Breast epithelium (tissue), 4 donors: ENCODE data around the gene GDF10. TPM values are rescaled to one million over a fixed set of nuclear protein-coding genes. Genes with fewer than 3 reads are reported as not detected.

Experiments used
- DNase-seq, 2 donors: peaks; one replicate each; pipeline ENCODE4 v3.0.0-alpha.2; 2019; ENCODE audit warnings: low spot score in 2 of 2
- H3K27ac ChIP-seq, 2 donors: fragments of 200-600 bp; sonication (generic) in 1 of 2; one replicate each; pipeline ENCODE4 v1.5.1; 2016 to 2019; ENCODE audit warnings: mild to moderate bottlenecking in 1 of 2
- H3K27me3 ChIP-seq, 2 donors: fragments of 200-600 bp; sonication (generic) in 1 of 2; one replicate each; pipeline versions ENCODE4 v1.5.1 to v1.6.0; 2017 to 2019; ENCODE audit warnings: control low read depth in 1 of 2, mild to moderate bottlenecking in 1 of 2
- H3K36me3 ChIP-seq: fragments of 200-600 bp; one replicate; pipeline ENCODE4 v1.5.1; 2019
- H3K4me1 ChIP-seq, 2 donors: fragments of 200-600 bp; sonication (generic); one replicate each; pipeline ENCODE4 v1.5.1; 2016 to 2019; ENCODE audit warnings: control low read depth in 1 of 2
- H3K4me3 ChIP-seq, 3 donors: fragments of 200-600 bp; sonication (generic); 1 replicate in 2 of 3; 2 replicates in 1 of 3; pipeline ENCODE4 v1.5.1; 2016 to 2019; ENCODE audit warnings: mild to moderate bottlenecking in 3 of 3, moderate library complexity in 2 of 3
- H3K9me3 ChIP-seq, 2 donors: fragments of 200-600 bp; sonication (generic) in 1 of 2; one replicate each; pipeline ENCODE4 v1.5.1; 2016 to 2019; ENCODE audit warnings: control low read depth in 1 of 2
- POLR2A ChIP-seq: fragments of 450-650 bp; IDR thresholded peaks from one replicate; pipeline ENCODE4 v1.6.1; 2016; ENCODE audit warnings: antibody characterized with exemption, mild to moderate bottlenecking, moderate library complexity
- POLR2AphosphoS5 ChIP-seq, 3 donors: sonication (generic); formaldehyde crosslinking; IDR thresholded peaks; one replicate each; pipeline ENCODE4 v1.6.1; 2017; ENCODE audit warnings: antibody characterized with exemption in 3 of 3
- intact Hi-C: fragments of 100-400 bp; cut with DNase I; formaldehyde crosslinking; loops from one replicate; pipeline ENCODE4 v1.15.1; 2023; ENCODE audit warnings: low total_unique reads
- total RNA-seq, 3 donors: library from RNA; depleted of rRNA; stranded (reverse); fragments of >200 nt; gene quantifications; one replicate each; pipeline ENCODE4 v1.1.0, GENCODE V29; 2016
- TF ChIP-seq, protein P1 (sequence below), 3 donors: fragments of 450-650 bp; IDR thresholded peaks; one replicate each; pipeline ENCODE4 v1.5.1; 2016 to 2017; ENCODE audit warnings: antibody characterized with exemption in 3 of 3, mild to moderate bottlenecking in 3 of 3, moderate library complexity in 3 of 3

GDF10 gene
- total RNA-seq, 3 donors from 2014 or later = 2.0 to 12.3 (median 2.0) TPM

DNA sequence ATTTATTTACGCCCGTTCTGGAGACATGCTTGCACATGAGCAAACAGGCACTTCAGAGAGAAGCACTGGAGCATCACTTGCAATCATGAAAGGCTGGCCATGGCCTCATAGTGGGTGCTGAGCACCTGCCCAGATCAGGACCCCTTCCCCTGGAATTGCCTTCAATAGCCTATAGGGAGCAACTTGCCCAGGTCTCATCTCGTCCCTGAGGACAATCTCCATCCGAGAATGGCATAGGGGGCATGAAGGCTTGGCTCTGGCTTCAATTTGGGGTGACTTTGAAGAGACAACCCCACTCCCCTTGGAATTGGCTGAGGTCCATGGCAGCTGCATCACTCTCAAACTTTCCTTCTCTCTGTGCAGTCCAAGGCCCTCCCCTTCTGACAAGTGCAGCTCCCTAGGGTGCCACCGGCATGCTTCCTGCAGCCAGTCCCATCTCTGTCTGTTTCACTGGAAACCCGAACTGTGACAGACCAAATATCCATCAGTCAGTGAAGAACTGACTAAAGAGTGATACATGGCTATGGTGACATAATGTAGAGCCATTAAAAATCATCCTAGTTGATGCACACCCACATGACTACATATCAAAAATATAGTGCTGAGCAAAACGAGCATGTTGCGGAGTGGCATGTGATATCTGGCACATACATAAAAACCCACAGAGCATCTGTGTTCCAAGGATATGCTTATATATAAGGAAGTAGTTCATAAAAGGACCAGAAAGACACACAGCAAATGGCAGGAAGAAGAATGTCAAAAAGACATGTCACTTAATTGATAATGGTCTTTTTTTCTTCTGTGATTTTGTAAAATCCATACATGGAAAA, 34.7 kb downstream of the GDF10 start:
- intact Hi-C loops = no loop called here
- DNase-seq = no peak
- no peaks in the 10 kb centered on the region for H3K27me3 ChIP-seq
- no peak overlapping the region for H3K27ac ChIP-seq
- H3K9me3 ChIP-seq = no peaks in the 10 kb centered on the region
- H3K36me3 ChIP-seq = no peaks in the 10 kb centered on the region
- no peak overlapping the region for H3K4me3 ChIP-seq
- TF ChIP-seq, protein P1, sequence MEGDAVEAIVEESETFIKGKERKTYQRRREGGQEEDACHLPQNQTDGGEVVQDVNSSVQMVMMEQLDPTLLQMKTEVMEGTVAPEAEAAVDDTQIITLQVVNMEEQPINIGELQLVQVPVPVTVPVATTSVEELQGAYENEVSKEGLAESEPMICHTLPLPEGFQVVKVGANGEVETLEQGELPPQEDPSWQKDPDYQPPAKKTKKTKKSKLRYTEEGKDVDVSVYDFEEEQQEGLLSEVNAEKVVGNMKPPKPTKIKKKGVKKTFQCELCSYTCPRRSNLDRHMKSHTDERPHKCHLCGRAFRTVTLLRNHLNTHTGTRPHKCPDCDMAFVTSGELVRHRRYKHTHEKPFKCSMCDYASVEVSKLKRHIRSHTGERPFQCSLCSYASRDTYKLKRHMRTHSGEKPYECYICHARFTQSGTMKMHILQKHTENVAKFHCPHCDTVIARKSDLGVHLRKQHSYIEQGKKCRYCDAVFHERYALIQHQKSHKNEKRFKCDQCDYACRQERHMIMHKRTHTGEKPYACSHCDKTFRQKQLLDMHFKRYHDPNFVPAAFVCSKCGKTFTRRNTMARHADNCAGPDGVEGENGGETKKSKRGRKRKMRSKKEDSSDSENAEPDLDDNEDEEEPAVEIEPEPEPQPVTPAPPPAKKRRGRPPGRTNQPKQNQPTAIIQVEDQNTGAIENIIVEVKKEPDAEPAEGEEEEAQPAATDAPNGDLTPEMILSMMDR (IDR thresholded peaks at IDR 0.05) = no peak
- no peak for TF ChIP-seq POLR2AphosphoS5 (IDR thresholded peaks at IDR 0.05)
- no peak for TF ChIP-seq POLR2A
- no peaks in the 10 kb centered on the region for H3K4me1 ChIP-seq

DNA sequence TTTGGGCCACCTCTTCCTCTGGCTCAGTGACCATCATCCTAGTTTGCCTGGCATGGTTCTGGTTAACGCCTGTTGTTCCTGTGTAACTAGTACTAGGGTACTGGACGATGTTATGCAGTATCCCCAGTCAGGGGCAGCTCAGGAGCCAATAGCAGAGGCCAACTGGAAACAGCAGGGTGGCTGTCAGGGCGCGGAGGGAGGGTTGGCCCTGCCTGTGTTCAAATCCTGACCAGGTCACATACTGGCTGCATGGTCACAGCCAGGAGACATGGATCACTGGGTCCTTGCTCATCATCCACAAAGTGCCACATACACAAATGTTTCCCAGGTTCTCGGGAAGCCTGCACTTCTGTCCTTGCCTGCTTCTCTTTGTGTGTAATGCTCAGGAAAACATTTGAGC, 35.9 kb downstream of the GDF10 start:
- H3K4me1 ChIP-seq = no peaks in the 10 kb centered on the region
- intact Hi-C loops = no loop called here
- DNase-seq = no peak
- TF ChIP-seq POLR2A (no peak), POLR2AphosphoS5 (IDR thresholded peaks at IDR 0.05) (no peak)
- TF ChIP-seq, protein P1 (IDR thresholded peaks at IDR 0.05) = no peak
- no peaks in the 10 kb centered on the region for H3K9me3 ChIP-seq
- H3K4me3 ChIP-seq = no peak overlapping the region
- H3K36me3 ChIP-seq = no peaks in the 10 kb centered on the region
- H3K27me3 ChIP-seq = no peaks in the 10 kb centered on the region
- no peak overlapping the region for H3K27ac ChIP-seq

- no peaks in the 10 kb centered on the region for H3K27me3 ChIP-seq
- no peaks in the 10 kb centered on the region for H3K4me1 ChIP-seq
- no peak overlapping the region for H3K4me3 ChIP-seq
- intact Hi-C loops = no loop called here
- no peaks in the 10 kb centered on the region for H3K9me3 ChIP-seq
- DNase-seq = no peak
- TF ChIP-seq, protein P1 (IDR thresholded peaks at IDR 0.05) = no peak
- no peak for TF ChIP-seq POLR2AphosphoS5 (IDR thresholded peaks at IDR 0.05)
- TF ChIP-seq POLR2A = no peak
- H3K36me3 ChIP-seq = no peaks in the 10 kb centered on the region
- H3K27ac ChIP-seq = no peak overlapping the region
Observed at GRCh38 chr10:47336387-47337134, 36.6 kb downstream of the GDF10 start.

- Histone ChIP-seq H3K4me3 (no peak overlapping the region), H3K36me3 (no peaks in the 10 kb centered on the region), H3K4me1 (no peaks in the 10 kb centered on the region), H3K27me3 (no peaks in the 10 kb centered on the region), H3K9me3 (no peaks in the 10 kb centered on the region), H3K27ac (no peak overlapping the region)
- no peak for DNase-seq
- intact Hi-C loops = no loop called here
- TF ChIP-seq POLR2A (no peak), POLR2AphosphoS5 (IDR thresholded peaks at IDR 0.05) (no peak)
- TF ChIP-seq, protein P1 (IDR thresholded peaks at IDR 0.05) = no peak
Observed at GRCh38 chr10:47337310-47337709, 37.3 kb downstream of the GDF10 start.

- Histone ChIP-seq H3K4me3 (no peak overlapping the region), H3K4me1 (no peaks in the 10 kb centered on the region), H3K27me3 (no peaks in the 10 kb centered on the region), H3K9me3 (no peaks in the 10 kb centered on the region), H3K36me3 (no peaks in the 10 kb centered on the region), H3K27ac (no peak overlapping the region)
- TF ChIP-seq POLR2AphosphoS5 (IDR thresholded peaks at IDR 0.05) (no peak), POLR2A (no peak)
- TF ChIP-seq, protein P1 (IDR thresholded peaks at IDR 0.05) = no peak
- intact Hi-C loops = no loop called here
- no peak for DNase-seq
Observed at GRCh38 chr10:47339186-47339735, 39.3 kb downstream of the GDF10 start.
